HEK293T (cell line): ENCODE results near the gene OLFML3.

Experiments used
- BHLHE40 ChIP-seq: fragments of 450-650 bp; IDR thresholded peaks from 2 replicates; pipeline ENCODE4 v1.6.1; 2016; ENCODE audit warnings: mild to moderate bottlenecking, moderate library complexity, borderline replicate concordance
- ELF4 ChIP-seq: fragments of 450-650 bp; IDR thresholded peaks from 2 replicates; pipeline ENCODE4 v1.6.1; 2017; ENCODE audit warnings: antibody characterized with exemption
- FOXK2 ChIP-seq: fragments of 450-650 bp; IDR thresholded peaks from 2 replicates; pipeline ENCODE4 v1.6.1; 2016; ENCODE audit warnings: mild to moderate bottlenecking
- FOXM1 ChIP-seq: fragments of 450-650 bp; IDR thresholded peaks from 2 replicates; pipeline ENCODE4 v1.6.1; 2017; ENCODE audit warnings: mild to moderate bottlenecking, borderline replicate concordance

- no peak for TF ChIP-seq FOXK2
- no peak for TF ChIP-seq BHLHE40
- no peak for TF ChIP-seq FOXM1
- no peak for TF ChIP-seq ELF4
These were observed 42.4 kb downstream of the OLFML3 start for GRCh38 chr1:114021665-114022099.
